HG02973 (cell line): ENCODE results near the gene ELL2.

ENCODE experiments used
- ATAC-seq: cut with Tn5 transposase; IDR thresholded peaks from one replicate; pipeline ENCODE4 v1.9.1; 2021; ENCODE audit warnings: moderate library complexity; ENCODE audit not compliant: unreplicated experiment

The ELL2 gene

GRCh38 chr5:95961617-95962474, at the start of gene ELL2:
TSS of gene ELL2 (minus strand) at chr5:95961851. CDS start at chr5:95961721, 130 bp downstream.
- ATAC-seq = peak; percentile 87

GRCh38 chr5:96008987-96009647, 47.5 kb upstream of the ELL2 start:
- ATAC-seq = no peak

DNA sequence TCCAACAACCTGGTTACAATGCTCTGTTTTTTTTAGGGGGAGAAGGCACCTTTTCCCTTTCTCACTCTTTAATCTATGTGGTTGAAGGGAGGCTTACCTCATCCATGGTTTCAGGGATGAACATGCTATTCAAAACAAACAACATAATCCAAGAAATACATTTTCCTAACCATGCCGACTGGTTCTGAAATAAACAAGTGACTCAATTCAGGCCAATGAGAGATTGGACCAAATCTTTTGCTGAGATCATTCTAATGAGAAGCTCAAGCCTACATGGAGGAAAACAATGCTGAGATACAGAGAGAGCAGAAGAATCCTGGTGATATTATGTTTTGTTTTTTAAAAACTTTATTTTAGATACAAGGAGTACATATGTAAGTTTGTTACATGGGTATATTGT, 46.8 kb upstream of the ELL2 start:
- no peak for ATAC-seq

GRCh38 chr5:96007051-96007450, 45.4 kb upstream of the ELL2 start:
- ATAC-seq = no peak

- ATAC-seq = no peak
Measured at GRCh38 chr5:96006291-96006690, 44.6 kb upstream of the ELL2 start.

DNA sequence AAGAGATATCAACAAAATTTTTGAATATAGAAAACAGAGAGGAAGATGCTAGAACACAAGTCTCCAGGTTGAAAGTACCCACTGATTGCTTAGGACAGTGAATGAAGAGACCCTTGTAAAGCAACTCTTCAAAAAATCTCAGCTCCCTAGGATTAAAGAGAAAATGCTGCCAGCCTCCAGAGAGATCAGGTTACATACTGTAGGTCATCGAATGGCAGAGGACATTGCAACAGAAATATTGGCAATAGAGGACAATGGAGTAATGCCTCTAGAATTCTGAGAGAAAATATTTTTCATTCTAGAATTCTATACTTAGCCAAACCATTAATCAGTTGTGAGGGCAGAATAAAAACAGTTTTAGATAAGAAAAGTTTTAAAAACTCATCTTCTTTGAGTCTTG, 43.1 kb upstream of the ELL2 start:
- no peak for ATAC-seq

- no peak for ATAC-seq
Measured at GRCh38 chr5:96004087-96004486, 42.4 kb upstream of the ELL2 start.

DNA sequence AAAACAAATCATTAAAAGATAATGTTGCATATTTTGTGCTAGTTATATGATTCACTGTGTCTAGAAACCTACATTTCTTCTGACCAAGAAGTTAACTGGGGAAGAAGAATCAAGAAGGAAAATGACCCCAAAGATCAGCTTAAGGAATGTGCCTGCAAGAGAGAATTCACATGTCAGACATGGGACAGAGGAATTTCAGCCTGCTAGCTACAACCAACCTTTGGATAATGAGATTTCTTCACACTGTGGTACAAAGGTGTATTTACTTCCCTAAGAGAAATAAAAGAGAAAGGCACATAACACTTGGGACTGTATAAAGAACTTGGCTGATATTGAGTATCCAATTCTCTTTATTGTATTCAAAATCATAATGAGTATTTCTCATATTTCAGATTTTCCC, 39.6 kb upstream of the ELL2 start:
- no peak for ATAC-seq

- ATAC-seq = no peak
Measured at GRCh38 chr5:96000308-96000707, 38.7 kb upstream of the ELL2 start.

- no peak for ATAC-seq
Measured at GRCh38 chr5:95996904-95997723, 35.5 kb upstream of the ELL2 start.

- no peak for ATAC-seq
Measured at GRCh38 chr5:95995962-95996489, 34.4 kb upstream of the ELL2 start.

- ATAC-seq = no peak
Measured at GRCh38 chr5:95993776-95994175, 32.1 kb upstream of the ELL2 start.

- ATAC-seq = no peak
Measured at GRCh38 chr5:95993266-95993665, 31.6 kb upstream of the ELL2 start.

DNA sequence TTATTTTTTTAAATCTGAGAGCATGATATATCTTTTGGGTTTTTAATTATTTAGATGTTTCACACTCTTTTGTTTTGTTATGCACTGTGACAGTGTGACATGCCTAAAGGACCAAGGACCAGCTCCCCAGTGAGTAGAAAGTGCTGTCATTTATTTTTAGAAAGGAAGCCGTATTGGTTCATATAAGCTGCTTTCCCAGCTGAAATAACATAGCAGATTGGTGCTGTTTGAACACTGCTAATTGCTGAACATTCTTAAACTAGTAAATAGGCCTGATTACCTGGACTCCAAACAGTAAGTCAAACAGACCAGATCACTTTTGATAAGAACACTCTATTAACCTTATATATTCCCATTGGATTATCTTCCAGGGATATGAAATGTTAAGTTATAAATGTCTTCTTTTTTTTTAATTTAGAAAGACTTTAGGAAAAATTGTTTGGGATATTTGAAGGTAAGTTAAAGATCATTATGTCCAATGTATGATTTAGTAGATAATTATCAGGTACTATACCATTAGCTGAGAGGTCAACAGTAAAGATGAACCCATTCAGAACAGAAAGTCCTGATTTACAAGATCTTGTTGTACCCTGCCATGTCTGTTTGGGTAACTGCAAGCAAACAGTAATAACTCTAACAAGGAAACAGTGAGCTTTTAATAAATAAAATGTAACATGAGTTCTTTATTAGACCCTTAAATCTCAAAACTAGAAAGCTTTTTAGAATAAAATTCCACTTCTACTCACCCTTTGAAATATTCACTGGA, 27.8 kb upstream of the ELL2 start:
- no peak for ATAC-seq

GRCh38 chr5:95988877-95989276, 27.2 kb upstream of the ELL2 start:
- no peak for ATAC-seq

DNA sequence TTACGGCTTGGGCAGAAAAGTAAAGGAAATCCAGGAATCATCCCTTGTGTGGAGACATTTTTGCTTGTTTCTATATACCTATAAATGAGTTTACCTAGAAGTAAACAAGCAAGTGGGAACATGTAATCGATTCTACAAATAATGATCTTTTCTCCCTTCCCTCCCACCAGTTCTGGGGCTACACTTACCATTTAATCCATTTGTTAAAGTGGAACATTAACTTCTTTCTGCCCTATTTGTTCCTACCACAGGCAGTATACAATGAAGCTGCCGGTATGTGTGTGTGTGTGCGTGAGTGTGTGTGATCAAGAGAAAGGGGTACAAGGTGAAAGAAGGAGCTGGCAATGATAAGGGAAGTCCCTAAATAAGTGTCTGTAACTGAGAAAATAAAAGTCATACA, 26.4 kb upstream of the ELL2 start:
- no peak for ATAC-seq

GRCh38 chr5:95986937-95987520, 25.4 kb upstream of the ELL2 start:
- ATAC-seq = no peak

- no peak for ATAC-seq
Measured at GRCh38 chr5:95986001-95986400, 24.4 kb upstream of the ELL2 start.

DNA sequence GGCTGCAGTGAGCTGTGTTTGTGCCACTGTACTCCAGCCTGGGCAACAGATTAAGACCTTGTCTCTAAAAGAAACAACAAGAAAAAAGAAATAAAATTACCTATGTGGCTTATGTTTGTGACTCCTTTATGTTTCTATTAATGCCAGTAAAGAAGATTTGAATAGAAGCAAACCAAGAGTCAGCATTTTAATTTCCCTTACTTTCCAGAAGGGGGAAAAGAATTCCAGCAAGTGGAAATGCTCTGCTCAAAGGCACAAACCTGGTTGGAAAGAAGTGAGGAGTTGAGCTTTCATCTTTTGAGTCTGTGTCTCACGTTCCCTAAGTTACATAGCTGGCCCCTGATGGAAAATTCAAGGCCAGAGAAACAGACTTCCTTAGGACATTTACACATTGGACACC, 23.6 kb upstream of the ELL2 start:
- no peak for ATAC-seq

GRCh38 chr5:95984287-95984938, 22.8 kb upstream of the ELL2 start:
- no peak for ATAC-seq
